ENCODE results near the gene ITGBL1.

Gene ITGBL1

DNA sequence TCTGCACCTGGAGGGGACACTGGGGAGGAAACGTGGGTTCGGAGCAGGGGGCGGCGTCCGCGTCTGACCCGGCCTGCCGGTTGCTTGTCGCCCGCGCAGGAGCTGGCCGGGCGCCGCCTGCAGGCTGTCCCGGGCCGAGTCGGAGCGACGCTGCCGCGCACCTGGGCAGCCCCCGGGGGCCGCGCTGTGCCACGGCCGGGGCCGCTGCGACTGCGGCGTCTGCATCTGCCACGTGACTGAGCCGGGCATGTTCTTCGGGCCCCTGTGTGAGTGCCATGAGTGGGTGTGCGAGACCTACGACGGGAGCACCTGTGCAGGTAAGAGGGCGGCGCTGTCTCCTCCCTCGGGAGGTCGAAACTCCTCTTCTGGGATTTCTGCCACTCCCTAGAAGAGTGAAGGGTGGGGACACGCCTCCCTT, 1.3 kb downstream of the ITGBL1 start:
- DNase-seq (ENCODE audit: low spot score), result peak; percentile 57

- no peak for DNase-seq (ENCODE audit: low spot score)
These were observed 2.3 kb downstream of the ITGBL1 start for GRCh38 chr13:101454767-101455166.

DNA sequence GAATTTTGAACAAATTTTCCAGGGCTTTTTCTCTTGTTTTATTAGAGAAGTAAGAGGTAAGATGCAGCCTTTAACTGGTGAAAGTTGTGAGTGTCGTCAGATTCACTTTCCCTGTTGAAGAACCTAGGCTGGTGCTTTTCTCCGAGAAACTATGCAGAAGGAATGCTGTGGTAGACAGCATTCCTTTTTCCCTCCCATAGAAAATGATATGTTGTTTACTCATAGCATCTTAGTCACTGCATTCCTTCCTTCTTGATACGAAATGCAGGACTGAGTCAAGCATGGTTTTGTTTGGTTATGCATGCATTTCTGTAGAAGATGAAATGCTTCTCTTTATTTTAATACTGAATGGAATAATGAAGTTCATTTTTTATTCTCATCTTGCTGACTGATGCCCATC, 3.4 kb downstream of the ITGBL1 start:
- DNase-seq (ENCODE audit: low spot score), result peak; percentile 87

- no peak for DNase-seq (ENCODE audit: low spot score)
These were observed 4.7 kb downstream of the ITGBL1 start for GRCh38 chr13:101457176-101457575.

DNA sequence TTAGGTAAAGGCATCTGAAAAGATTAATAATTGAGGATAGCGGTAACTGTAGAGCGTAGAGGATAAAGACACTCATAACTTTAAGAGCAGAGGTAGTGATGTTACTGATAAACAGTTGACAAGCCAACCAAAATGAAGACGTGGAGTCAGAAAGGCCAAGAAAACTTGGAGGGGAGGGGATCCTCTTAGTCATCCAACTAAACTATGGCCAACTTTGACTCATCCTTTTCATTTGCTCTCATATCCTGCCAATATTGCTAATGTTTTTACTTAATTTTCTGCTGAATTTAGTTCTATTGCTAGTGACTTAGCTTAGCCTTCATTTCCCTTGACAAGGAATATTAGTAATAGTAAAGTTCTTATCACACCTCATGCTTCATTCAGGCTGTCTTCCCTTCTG, 13.4 kb downstream of the ITGBL1 start:
- peak; percentile 35 for DNase-seq (ENCODE audit: low spot score)

DNA sequence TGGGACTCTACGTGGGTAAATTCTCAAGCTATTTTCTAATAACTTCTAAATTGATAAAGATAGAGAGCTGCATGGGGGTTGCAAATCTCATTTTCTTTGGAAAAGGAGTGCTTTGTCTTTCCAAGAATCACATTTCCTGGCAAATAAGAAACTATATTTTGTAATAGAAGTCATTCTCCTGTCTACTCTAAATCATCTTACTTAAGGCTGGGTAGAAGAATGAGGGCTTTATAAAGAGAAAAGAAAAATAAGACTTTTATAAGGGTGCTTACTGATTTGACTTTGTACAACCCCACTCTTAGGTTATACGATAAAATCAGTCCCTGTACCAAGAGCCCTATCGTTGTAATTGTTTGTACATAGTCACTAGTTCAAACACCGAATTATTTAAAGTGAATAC, 14.9 kb downstream of the ITGBL1 start:
- no peak for DNase-seq (ENCODE audit: low spot score)

- peak; percentile 65 for DNase-seq (ENCODE audit: low spot score)
These were observed 21.0 kb downstream of the ITGBL1 start for GRCh38 chr13:101473458-101473857.

DNA sequence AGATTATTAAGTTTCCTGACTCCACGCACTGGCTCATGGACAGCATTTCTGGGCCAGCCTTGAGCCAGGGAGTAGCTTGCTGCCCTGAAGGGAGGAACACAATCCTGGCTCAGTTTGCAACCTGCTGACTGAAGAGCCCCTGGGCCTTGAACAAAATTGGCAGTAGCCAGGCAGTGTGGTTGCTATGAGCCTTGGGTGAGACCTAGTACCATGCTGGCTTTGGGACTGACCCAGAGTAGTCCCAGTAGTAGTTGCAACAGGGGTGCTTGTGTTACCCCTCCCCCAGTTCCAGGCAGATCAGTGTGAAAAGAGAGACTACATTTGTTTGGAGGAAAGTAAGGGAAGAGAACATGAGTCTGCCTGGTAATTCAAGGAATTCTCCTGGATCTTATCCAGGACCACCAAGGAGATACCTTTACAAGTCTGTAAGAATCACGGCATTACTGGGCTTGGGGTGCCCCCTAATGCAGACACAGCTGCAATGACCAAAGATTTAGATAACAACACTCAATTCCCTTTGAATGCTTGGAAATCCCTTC, 22.0 kb downstream of the ITGBL1 start:
- no peak for DNase-seq (ENCODE audit: low spot score)

- DNase-seq (ENCODE audit: low spot score), result no peak
These were observed 23.1 kb downstream of the ITGBL1 start for GRCh38 chr13:101475536-101475935.

DNA sequence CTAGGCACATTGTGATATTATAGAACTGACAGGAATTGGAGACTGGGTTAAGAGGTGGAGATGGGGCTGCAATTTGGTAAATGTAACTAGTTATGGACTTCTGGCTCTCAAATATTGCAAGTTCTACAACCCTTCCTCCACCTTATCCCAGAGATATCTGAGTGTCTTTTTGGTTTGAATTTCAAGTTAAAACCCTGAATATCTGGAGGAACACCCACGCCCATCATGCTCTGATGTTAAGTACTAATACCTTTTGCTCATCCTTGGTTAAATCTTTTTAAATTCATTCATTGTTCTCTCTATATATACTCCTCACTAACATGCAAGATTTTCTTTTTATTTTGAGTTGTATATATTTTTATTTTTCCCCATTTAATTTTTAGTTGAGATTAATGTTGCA, 28.9 kb downstream of the ITGBL1 start:
- no peak for DNase-seq (ENCODE audit: low spot score)

DNA sequence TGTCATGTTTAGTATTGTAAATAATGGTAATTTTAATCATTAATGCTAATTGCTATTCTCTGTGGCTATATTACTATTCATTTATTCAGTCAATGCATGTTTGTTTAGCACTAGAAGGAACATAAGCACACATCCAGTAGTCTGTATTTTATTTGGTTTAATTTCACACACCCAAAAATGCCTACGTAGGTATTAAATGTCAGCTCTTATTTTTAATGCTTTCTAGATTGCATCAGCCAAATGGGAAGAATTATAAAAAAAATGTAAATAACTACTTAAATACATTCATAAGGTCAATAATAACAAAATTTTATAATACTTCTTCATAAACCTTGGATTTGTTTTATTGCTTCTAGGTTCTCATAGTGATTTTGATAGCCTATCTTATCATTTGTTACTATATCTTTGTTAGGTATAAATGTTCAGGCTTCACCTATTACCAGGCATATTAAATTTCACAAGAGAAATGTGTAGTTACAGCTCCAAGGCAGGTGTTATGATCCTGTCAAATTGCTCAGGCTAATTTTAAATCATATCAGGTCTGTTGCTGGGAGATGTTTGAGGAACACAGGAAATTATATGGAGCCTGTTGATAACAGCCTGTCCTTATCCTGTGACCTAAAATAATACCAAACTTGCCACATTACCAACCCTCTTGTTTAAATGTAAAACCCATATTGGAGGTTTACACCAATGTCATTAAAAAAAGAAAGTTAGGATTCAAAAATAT, 34.4 kb downstream of the ITGBL1 start:
- DNase-seq (ENCODE audit: low spot score), result no peak

GRCh38 chr13:101487438-101487830, 35.0 kb downstream of the ITGBL1 start:
- no peak for DNase-seq (ENCODE audit: low spot score)

GRCh38 chr13:101488734-101489133, 36.3 kb downstream of the ITGBL1 start:
- no peak for DNase-seq (ENCODE audit: low spot score)

DNA sequence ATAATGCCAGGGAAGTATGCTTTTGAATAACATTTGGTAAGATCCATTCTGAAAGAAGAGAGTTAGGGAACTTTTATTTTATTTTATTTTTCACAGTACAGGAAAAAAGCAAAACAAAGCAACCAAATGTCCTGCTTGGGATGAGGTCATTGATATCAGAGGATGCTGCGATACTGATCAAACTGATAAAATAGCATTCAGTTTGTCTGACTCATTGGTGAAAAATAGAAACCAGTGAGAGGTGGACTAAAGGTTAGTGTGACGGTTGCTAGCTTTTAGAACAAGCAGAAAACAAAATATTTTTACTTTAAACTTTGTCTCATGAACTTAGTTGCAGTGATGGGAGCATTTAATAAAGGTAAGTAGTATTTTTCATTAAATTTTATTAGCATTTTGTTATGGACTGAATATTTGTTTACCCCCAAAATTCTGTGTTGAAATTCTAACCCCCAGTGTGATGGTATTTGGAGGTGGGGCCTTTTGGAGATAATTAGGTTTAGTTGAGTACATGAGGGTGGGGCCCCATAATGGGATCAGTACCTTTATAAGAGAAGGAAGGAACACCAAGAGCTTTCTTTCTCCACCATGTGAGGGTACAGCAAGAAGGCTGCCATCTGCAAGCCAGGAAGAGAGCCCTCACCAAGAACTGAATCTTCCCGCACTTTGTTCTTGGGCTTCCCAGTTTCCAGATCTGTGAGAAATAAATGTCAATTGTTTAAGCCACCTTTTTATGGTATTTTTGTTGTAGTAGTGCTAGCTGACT, 37.3 kb downstream of the ITGBL1 start:
- DNase-seq (ENCODE audit: low spot score), result no peak

GRCh38 chr13:101490406-101491015, 38.0 kb downstream of the ITGBL1 start:
- no peak for DNase-seq (ENCODE audit: low spot score)

GRCh38 chr13:101492251-101492910, 39.9 kb downstream of the ITGBL1 start:
- peak; percentile 28 for DNase-seq (ENCODE audit: low spot score)

DNA sequence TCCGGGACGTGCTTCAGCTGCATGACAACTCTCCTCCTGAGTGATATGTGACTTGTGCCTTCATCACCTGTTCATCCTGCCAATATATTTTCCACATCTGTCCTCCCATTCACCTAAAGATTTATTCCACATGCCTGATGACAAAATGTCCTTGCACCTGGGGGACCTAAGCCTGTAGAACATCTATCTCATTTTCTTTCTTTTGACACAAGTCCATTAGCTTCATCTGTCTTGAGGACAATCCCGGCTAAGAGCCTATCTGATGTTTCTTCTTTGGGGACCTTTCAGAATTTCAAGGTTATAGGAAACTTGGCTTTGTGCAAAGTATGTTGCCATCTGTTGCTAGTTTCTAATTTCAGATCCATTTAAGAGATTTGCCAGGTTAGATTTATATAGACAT, 41.1 kb downstream of the ITGBL1 start:
- no peak for DNase-seq (ENCODE audit: low spot score)

DNA sequence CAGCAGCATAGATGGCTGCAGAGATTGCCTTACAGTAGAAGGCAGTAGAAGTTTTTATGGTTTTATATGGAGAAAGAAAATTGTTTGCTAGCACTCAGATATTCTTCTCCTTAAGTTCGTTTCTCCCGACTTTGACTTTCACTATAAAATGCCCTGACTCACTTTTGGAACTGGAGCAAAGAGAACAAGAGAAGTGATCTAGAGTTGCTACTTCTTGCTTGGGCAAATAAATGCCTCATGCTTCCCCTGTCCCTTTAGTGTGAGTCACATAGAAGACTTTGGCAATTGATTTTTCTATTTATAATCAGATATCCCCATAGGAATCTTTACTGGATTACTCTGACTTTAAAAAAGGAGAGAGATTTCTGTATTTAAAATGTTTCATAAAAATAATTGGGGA, 46.9 kb downstream of the ITGBL1 start:
- DNase-seq (ENCODE audit: low spot score), result peak; percentile 31

- no peak for DNase-seq (ENCODE audit: low spot score)
These were observed 50.1 kb downstream of the ITGBL1 start for GRCh38 chr13:101502618-101503017.

GRCh38 chr13:101511161-101511560, 58.7 kb downstream of the ITGBL1 start:
- DNase-seq (ENCODE audit: low spot score), result no peak

DNA sequence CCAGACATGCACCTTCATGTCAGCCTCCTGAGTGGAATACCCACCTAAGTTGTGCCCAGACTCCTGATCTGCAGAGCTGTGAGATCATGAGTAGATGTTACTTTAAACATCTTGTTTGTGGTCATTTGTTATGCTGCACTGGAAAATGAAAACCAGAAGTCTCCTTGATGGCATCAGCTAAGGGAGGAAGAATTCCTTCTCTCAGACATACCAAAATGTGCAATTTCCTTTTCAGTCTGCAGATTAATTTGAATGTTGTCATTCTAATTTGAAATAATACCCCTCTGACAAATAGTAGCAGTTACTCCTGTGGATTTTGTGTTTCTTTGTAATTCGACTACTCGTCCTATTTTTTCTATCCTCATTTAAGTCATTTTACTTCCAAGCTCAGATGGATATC, 59.3 kb downstream of the ITGBL1 start:
- DNase-seq (ENCODE audit: low spot score), result peak; percentile 44

DNA sequence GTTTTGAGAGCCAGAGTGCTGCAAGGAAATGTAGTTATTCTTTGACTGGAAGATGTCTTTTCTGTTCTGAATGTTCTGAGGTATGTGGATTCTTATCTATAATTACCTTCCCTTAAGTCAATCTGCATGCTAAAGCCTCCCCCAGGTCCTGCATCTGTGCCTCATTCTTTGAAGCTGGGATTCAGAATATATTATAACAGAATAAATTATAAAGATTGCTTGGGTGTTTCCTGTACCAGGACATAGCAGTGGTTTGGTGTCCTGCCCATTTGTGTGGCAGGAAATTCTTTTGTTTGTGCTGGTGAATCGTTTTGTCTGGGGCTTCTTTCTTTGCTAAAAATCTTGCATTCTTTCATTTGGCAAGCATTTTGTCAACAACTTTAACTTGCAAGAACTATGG, 60.2 kb downstream of the ITGBL1 start:
- peak; percentile 49 for DNase-seq (ENCODE audit: low spot score)

All from GM03348 (cell line).